ENCODE data around the gene VAV2. TPM values are rescaled to one million over a fixed set of nuclear protein-coding genes. Genes with fewer than 3 reads are reported as not detected.
A peak's percentile ranks its signal among the peaks of the same experiment; 100 is the strongest.

VAV2 gene
- total RNA-seq, 4 donors from 2014 or later, result 15.0 to 25.7 (median 20.5) TPM

DNA sequence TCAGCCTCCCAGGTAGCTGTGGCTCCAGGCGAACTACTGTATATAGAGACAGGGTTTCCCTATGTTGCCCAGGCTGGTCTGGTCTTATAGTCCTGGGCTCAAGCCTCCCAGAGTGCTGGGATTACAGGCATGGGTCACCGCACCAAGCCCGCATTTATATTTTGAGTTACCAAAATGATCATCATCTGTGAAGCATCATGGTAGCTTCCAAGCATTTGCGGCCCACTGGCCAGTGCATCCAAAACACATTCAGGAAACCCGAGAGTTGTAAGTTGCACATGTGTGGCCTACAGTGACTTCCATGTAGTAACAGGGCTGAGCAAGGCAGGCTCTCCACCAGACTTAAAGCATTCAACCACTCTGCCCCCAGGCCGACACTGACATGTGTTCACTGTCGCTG lies 35.4 kb upstream of the VAV2 start:
- peaks cover 8 to 10% of the 10 kb centered on the region in 2 donors for H3K4me1 ChIP-seq
- H3K27me3 ChIP-seq, result no peaks in the 10 kb centered on the region
- H3K36me3 ChIP-seq, result peaks cover 9 to 11% of the 10 kb centered on the region in 2 donors
- H3K4me3 ChIP-seq (replicated peaks in 1 of 3), result no peak overlapping the region
- intact Hi-C loops (cut with DNase I), result loop anchor here (5.0 kb wide), 1 partner anchor 40 kb away; the partner anchor contains the start of gene BRD3
- H3K27ac ChIP-seq, result no peak overlapping the region
- TF ChIP-seq, protein P1, sequence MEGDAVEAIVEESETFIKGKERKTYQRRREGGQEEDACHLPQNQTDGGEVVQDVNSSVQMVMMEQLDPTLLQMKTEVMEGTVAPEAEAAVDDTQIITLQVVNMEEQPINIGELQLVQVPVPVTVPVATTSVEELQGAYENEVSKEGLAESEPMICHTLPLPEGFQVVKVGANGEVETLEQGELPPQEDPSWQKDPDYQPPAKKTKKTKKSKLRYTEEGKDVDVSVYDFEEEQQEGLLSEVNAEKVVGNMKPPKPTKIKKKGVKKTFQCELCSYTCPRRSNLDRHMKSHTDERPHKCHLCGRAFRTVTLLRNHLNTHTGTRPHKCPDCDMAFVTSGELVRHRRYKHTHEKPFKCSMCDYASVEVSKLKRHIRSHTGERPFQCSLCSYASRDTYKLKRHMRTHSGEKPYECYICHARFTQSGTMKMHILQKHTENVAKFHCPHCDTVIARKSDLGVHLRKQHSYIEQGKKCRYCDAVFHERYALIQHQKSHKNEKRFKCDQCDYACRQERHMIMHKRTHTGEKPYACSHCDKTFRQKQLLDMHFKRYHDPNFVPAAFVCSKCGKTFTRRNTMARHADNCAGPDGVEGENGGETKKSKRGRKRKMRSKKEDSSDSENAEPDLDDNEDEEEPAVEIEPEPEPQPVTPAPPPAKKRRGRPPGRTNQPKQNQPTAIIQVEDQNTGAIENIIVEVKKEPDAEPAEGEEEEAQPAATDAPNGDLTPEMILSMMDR (IDR thresholded peaks at IDR 0.05), result no peak
- TF ChIP-seq POLR2A (IDR thresholded peaks at IDR 0.05), result no peak
- no peaks in the 10 kb centered on the region for H3K9me3 ChIP-seq
- WGBS, 2 donors, result 93 to 99% methylated on average over 7 of the region's 7 CpGs
- no peak for DNase-seq

DNA sequence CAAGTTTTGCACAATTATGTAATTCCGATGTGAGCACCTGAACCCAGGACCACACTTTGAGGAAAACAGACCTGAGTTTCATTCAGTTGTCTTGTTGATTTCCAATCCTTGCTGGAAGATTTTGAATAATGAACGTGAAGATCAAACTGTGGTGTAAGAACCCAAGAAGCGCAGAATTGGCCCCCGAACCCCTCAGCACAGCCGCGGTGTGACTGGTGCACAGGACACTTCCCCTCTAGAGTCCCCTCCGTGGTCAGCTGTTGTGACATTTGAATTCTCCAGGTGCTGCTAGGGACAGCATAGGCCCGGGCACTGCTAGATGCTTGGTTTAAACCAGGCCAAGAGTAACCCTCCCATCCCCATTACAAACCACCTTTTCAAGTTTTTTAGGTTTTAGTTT lies 34.9 kb upstream of the VAV2 start:
- Histone ChIP-seq H3K4me1 (peaks cover 8 to 10% of the 10 kb centered on the region in 2 donors), H3K9me3 (no peaks in the 10 kb centered on the region), H3K27me3 (no peaks in the 10 kb centered on the region), H3K4me3 (replicated peaks in 1 of 3) (no peak overlapping the region), H3K27ac (no peak overlapping the region), H3K36me3 (peaks cover 5 to 9% of the 10 kb centered on the region in 2 donors)
- 92 to 93% methylated on average over 8 of the region's 8 CpGs for WGBS, 2 donors
- no peak for DNase-seq
- TF ChIP-seq POLR2A (IDR thresholded peaks at IDR 0.05), result no peak
- intact Hi-C loops (cut with DNase I), result loop anchor here (5.0 kb wide), 1 partner anchor 40 kb away; the partner anchor contains the start of gene BRD3

DNA sequence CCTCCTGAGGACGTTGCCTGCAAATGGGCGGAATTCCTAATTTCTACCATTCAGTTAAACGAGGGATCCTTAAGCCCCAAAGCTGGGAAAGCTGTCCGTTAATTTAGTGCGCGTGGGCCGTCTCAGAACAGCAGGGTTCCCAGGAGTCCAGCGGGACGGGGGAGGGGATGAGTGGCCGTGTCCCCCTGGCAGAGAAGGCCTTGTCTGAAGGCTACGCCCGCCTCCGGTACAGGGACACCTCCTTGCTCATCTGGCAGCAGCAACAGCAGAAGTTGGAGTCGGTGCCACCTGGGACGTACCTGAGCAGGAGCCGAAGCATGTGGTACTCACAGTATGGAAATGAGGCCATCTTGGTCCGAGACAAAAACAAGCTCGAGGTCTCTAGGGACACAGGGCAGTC lies 34.5 kb upstream of the VAV2 start:
- Histone ChIP-seq H3K36me3 (peaks cover under 1 to 5% of the 10 kb centered on the region in 2 donors), H3K4me1 (peaks cover 8 to 10% of the 10 kb centered on the region in 2 donors), H3K27ac (no peak overlapping the region), H3K9me3 (no peaks in the 10 kb centered on the region), H3K4me3 (replicated peaks in 1 of 3) (no peak overlapping the region), H3K27me3 (no peaks in the 10 kb centered on the region)
- WGBS, 2 donors, result 85 to 88% methylated on average over 15 to 18 of the region's 18 CpGs
- no peak for DNase-seq
- intact Hi-C loops (cut with DNase I), result loop anchor here (5.0 kb wide), 1 partner anchor 41 kb away; the partner anchor contains the start of gene BRD3
- no peak for TF ChIP-seq POLR2A (IDR thresholded peaks at IDR 0.05)
- TF ChIP-seq, protein P1 (IDR thresholded peaks at IDR 0.05), result no peak

DNA sequence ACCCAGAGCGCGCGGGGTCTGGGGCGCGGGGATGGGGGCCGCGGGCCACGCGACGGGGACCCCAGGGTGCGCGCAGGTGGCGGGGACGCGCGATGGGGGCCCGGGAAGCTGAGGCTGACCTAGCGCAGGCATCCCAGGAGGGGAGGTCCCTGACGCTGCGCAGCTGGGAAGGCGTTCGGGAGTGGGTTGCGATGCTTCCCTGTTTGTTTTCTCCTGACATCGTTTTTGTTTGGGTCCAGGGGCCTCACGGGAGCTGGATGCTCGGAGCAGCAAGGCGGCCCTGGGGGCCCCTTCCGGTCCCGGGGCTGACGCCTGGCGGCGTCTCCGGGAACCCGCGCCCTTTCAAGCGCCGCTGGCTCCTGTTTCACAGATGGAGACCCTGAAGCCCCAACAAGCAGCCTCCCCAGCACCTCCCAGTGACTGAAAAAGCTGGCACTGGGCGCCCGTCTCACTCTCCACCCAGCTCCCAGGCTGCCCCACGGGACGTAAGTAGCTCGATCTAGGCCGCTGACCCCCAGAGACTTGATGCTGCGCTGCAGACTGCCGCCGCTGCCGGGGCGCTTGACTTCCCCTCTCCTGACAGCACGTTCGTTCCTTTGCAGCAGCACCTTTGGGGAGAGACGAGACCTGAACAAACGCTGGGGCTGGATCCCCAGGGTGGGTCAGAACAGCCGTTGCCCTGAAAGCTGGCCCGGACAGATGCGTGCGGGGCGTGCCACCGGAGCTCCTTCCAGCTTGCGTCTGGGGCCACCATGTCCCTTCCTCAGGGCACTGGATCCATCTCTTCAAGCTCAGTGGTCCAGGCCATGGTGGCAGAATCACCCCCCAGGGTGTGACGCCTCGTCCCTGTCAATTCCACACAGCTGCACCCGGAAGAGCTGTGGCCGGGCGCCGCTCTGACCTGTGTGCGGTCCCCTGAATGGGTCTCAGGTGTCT lies 33.8 kb upstream of the VAV2 start:
- 27 to 46% methylated on average over 21 to 26 of the region's 66 CpGs for WGBS, 2 donors
- TF ChIP-seq, protein P1 (IDR thresholded peaks at IDR 0.05), result peak in 1 of 6 experiments; percentile 12
- no peak for TF ChIP-seq POLR2A (IDR thresholded peaks at IDR 0.05)
- Histone ChIP-seq H3K27ac (peak overlapping the region in 2 of 3 donors; percentile 40 to 56), H3K36me3 (no peaks in the 10 kb centered on the region), H3K4me1 (peaks cover 8 to 10% of the 10 kb centered on the region in 2 donors), H3K4me3 (replicated peaks in 1 of 3) (peak overlapping the region; percentile 86 to 95 (median 87)), H3K27me3 (no peaks in the 10 kb centered on the region), H3K9me3 (no peaks in the 10 kb centered on the region)
- peak; percentile 43 to 51 for DNase-seq
- intact Hi-C loops (cut with DNase I), result loop anchor here (5.0 kb wide), 1 partner anchor 41 kb away; the partner anchor contains the start of gene BRD3

DNA sequence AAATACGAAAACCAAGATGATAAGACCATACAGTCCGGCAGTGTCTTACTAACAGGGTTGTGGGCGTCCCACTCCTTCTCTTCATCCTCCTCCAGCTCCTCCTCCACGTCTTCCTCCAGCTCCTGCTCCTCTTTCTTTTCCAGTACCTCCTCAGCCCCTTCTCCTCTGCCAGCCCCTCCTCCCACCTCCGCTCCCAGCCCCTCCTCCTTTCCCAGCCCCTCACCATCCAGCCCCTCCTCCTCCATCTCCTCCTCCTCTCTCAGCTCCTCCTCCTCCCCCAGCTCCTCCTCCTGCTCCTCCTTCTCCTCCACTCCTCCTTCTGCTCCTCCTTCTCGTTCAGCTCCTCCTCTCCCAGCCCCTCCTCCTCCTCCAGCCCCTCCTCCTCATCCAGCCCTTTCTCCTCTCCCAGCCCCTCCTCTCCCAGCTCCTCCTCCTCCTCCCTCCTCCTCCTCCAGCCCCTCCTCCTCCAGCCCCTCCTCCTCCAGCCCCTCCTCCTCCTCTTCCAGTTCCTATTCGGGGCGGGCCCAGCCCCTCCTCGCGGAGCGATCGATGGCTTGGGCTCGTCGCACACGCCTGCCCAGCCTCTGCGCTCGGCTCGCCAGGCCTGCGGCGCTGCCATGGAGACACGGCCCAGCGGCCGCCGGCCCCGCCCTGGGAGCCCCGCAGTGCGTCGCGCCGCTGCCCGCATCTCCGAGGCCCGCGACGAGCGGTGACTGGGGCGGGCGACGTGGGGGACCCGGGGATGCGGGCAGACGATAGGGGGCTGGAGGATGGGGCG lies 32.9 kb upstream of the VAV2 start, which contains the start of gene BRD3OS:
Gene BRD3OS, plus strand, starts transcription at position 654 of the 778 bp plus-strand sequence. CDS start 1,267 bp downstream, outside the sequence.
- TF ChIP-seq, protein P1 (IDR thresholded peaks at IDR 0.05), result peak in 1 of 6 experiments; percentile 31
- TF ChIP-seq POLR2A (IDR thresholded peaks at IDR 0.05), result peak in 1 of 2 donors; percentile 57
- peaks cover 8 to 10% of the 10 kb centered on the region in 2 donors for H3K4me1 ChIP-seq
- intact Hi-C loops (cut with DNase I), result loop anchor here (5.0 kb wide), 1 partner anchor 42 kb away; the partner anchor contains the start of gene BRD3
- peak; percentile 97 for DNase-seq
- H3K36me3 ChIP-seq, result no peaks in the 10 kb centered on the region
- H3K4me3 ChIP-seq (replicated peaks in 1 of 3), result peak within 1 kb of the TSS; percentile 86 to 95 (median 87)
- WGBS, 2 donors, result 12% methylated on average over 6 of the region's 43 CpGs
- peak within 1 kb of the TSS in 2 of 3 donors; percentile 40 to 56 for H3K27ac ChIP-seq
- H3K9me3 ChIP-seq, result no peaks in the 10 kb centered on the region
- H3K27me3 ChIP-seq, result no peaks in the 10 kb centered on the region
